ENCODE data around the gene H2BK1.

Gene H2BK1

DNA sequence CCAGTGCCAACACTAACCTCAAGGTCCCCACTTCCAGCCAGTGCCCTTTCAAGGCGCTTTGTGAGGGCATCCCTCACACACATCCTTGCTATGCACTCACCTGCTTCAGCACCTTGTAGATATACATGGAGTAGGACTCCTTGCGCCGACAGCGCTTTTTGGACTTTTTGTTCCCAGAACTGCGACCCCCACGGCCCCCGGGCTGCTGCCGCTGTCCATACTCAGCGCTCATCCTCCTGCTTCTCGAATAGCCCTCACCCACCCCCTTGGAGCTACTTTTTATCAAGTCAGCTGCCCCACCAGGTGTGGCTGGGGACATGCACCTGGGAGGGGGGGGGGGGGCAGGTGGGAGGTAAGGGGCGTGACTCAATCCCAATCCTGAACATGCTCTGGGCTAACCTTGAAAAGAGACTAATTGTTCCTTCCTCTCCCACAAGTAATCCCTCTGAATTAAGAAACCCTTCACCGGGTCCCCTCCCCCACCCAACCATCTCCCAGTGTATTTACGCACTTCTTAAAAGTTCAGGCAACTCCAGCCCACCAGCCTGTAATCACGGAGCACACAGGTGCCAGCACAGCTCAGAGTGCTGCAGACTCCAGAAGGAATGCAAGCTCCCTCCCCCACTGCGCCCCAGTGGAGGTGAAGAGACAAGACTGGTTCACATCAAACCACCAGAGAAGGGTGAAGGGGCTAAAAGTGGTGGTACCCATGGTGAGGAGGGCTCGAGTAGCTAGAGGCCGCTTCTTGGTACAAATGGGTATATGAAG is at the start of gene H2BK1:
TSS of gene H2BK1 (minus strand) at position 402 of the 768 bp plus-strand sequence. CDS start at position 232, 170 bp downstream.
- POLR2A ChIA-PET: interaction anchor here (1.0 kb wide), 1 partner anchor 17 kb away, joined by 3 read pairs; the partner anchor contains the start of gene ABCF2
- TF ChIP-seq CTCF (IDR thresholded peaks at IDR 0.05; ENCODE audit: insufficient read depth, low read length, missing control alignments): no peak
- DNase-seq (ENCODE audit: low read depth, low spot score): no peak

GRCh38 chr7:151257990-151258389 is 47.7 kb upstream of the H2BK1 start:
- CTCF ChIA-PET: interaction anchor here (0.8 to 1.3 kb wide), 3 partner anchors 12 to 111 kb away, joined by 3 to 4 read pairs (median 3); no protein-coding TSS in a partner anchor

More for the DNA sequence above, at the start of gene H2BK1:
- no peak within 1 kb of the TSS for H3K4me3 ChIP-seq (ENCODE audit: low read depth, low read length)
- CTCF ChIA-PET: no interaction called here

DNA sequence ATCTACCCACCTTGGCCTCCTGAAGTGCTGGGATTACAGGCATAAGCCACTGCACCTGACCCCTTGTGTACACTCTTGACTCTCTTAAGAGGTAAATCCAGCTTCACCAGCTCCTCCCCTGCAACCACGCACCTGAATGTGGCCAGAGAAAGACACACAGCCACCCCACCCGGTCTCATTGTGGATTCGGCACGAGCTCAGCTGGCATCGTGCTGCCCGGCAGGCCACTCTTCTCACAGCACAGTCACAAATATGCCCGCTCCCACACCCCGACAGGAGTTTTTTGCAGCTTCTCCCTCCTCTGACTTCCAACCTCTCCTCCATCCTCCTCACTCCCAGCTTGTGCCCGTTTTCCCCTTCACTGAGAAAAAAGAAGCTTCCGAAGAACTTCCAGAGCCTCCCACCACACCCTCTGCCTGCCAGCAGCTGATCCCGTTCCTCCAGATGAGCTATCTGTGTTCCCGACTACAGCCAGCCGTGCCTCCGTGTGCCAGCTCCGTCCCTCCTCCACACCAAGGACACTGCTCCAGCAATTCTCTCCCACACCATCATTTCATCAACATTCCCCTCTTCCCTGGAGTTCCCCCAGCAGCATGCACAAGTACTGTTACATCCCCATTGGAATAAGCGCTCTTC is 46.2 kb upstream of the H2BK1 start:
- no peak overlapping the region for H3K4me3 ChIP-seq (ENCODE audit: low read depth, low read length)
- POLR2A ChIA-PET: no interaction called here
- CTCF ChIA-PET: interaction anchor here (0.5 to 1.9 kb wide), 4 partner anchors 10 to 362 kb away, joined by 3 to 7 read pairs (median 5); no protein-coding TSS in a partner anchor
- no peak for DNase-seq (ENCODE audit: low read depth, low spot score)
- no peak for TF ChIP-seq CTCF (IDR thresholded peaks at IDR 0.05; ENCODE audit: insufficient read depth, low read length, missing control alignments)

More at GRCh38 chr7:151257990-151258389, 47.7 kb upstream of the H2BK1 start:
- TF ChIP-seq CTCF (IDR thresholded peaks at IDR 0.05; ENCODE audit: insufficient read depth, low read length, missing control alignments): no peak
- DNase-seq (ENCODE audit: low read depth, low spot score): no peak
- H3K4me3 ChIP-seq (ENCODE audit: low read depth, low read length): no peak overlapping the region
- POLR2A ChIA-PET: no interaction called here

GRCh38 chr7:151255390-151255789 is 45.1 kb upstream of the H2BK1 start:
- POLR2A ChIA-PET: no interaction called here
- TF ChIP-seq CTCF (IDR thresholded peaks at IDR 0.05; ENCODE audit: insufficient read depth, low read length, missing control alignments): no peak
- CTCF ChIA-PET: interaction anchor here (1.1 to 1.9 kb wide), 3 partner anchors 9 to 49 kb away, joined by 3 to 7 read pairs (median 7); no protein-coding TSS in a partner anchor
- no peak overlapping the region for H3K4me3 ChIP-seq (ENCODE audit: low read depth, low read length)
- DNase-seq (ENCODE audit: low read depth, low spot score): no peak

GRCh38 chr7:151254851-151255250 is 44.6 kb upstream of the H2BK1 start:
- POLR2A ChIA-PET: no interaction called here
- no peak for DNase-seq (ENCODE audit: low read depth, low spot score)
- no peak for TF ChIP-seq CTCF (IDR thresholded peaks at IDR 0.05; ENCODE audit: insufficient read depth, low read length, missing control alignments)
- H3K4me3 ChIP-seq (ENCODE audit: low read depth, low read length): no peak overlapping the region
- CTCF ChIA-PET: interaction anchor here (1.1 kb wide), 1 partner anchor 11 kb away, joined by 3 read pairs; no protein-coding TSS in a partner anchor

DNA sequence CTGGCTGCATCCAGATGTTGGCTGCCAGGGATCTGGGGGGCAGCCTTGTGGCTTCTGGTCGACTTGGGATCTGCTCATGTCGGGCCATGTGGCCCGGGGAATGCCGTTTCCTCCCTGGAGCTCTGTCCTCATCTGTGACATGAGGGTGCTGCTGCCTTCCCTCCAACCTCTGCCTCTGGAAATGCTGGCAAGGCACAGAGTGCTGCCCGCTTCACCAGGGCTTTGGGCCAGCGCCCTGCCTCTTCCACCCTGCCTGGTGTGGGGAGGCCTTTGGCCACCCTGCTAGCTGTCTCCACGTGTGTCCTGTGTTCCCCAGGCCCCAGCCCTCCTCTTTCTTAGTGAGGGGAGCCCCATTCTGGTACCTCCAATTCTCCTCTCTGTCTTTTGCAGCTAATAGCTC is 44.0 kb upstream of the H2BK1 start:
- H3K4me3 ChIP-seq (ENCODE audit: low read depth, low read length): no peak overlapping the region
- no peak for DNase-seq (ENCODE audit: low read depth, low spot score)
- POLR2A ChIA-PET: no interaction called here
- CTCF ChIA-PET: interaction anchor here (0.7 kb wide), 1 partner anchor 8 kb away, joined by 3 read pairs; no protein-coding TSS in a partner anchor
- TF ChIP-seq CTCF (IDR thresholded peaks at IDR 0.05; ENCODE audit: insufficient read depth, low read length, missing control alignments): no peak

All from AG04449 (cell line).